Measurements from ENCODE around the gene BRSK2. TPM values are rescaled to one million over a fixed set of nuclear protein-coding genes. Genes with fewer than 3 reads are reported as not detected.

The BRSK2 gene
- total RNA-seq, 1 donor from 2014 or later = 0.52 TPM

DNA sequence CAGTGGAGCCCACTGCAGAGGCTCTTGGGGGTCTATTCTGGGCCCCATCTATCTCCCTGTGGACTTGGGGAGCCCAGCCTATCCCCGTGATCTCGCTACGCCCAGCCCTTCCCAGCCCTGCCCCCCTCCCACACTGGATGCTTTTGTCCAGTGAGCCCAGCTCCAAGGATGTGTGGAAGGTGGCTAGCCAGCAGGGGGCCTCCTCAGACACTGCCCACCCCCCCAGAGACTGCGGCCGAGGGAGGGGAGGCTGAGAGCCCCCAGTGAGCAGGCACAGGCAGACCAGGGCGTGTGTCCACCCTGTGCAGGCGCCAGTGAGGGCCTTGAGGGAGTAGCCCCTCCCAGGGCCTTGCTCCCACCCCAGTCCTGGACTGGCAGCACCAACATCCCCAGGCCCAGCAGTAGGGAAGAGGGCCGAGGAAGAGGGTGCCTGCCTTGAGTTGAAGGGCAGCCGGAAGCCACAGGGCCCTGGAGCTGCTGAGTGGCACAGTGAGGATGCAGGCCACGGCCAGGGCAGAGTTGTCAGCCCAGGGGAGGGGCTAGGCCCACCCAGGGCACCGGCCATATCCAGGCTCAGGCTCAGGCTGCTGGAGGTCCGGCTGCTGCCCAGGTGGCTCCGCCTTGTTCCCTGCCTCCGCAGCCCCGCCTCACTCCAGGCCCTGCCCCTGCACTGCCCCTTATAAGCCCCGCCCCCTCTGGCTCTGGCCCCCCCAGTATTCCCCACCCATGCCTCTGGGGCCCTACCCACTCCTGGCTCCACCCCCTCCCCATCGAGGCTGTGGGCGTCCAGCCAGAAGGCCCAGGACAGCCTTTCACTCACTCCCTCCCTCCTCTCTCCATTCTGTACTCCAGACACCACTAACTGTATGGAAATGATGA is 68.8 kb downstream of the BRSK2 start:
- Histone ChIP-seq H3K4me1 (peaks cover 19% of the 10 kb centered on the region), H3K9me3 (replicated peaks) (no peaks in the 10 kb centered on the region), H3K27ac (replicated peaks) (peak overlapping the region; percentile 12), H3K27me3 (ENCODE audit: low read depth) (no peaks in the 10 kb centered on the region), H3K4me3 (no peak overlapping the region), H3K36me3 (no peaks in the 10 kb centered on the region)
- TF ChIP-seq, protein P1, sequence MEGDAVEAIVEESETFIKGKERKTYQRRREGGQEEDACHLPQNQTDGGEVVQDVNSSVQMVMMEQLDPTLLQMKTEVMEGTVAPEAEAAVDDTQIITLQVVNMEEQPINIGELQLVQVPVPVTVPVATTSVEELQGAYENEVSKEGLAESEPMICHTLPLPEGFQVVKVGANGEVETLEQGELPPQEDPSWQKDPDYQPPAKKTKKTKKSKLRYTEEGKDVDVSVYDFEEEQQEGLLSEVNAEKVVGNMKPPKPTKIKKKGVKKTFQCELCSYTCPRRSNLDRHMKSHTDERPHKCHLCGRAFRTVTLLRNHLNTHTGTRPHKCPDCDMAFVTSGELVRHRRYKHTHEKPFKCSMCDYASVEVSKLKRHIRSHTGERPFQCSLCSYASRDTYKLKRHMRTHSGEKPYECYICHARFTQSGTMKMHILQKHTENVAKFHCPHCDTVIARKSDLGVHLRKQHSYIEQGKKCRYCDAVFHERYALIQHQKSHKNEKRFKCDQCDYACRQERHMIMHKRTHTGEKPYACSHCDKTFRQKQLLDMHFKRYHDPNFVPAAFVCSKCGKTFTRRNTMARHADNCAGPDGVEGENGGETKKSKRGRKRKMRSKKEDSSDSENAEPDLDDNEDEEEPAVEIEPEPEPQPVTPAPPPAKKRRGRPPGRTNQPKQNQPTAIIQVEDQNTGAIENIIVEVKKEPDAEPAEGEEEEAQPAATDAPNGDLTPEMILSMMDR (IDR thresholded peaks at IDR 0.05; ENCODE audit: borderline replicate concordance) = peak; percentile 46
- intact Hi-C loops (cut with micrococcal nuclease) = no loop called here
- DNase-seq = peak; percentile 54

DNA sequence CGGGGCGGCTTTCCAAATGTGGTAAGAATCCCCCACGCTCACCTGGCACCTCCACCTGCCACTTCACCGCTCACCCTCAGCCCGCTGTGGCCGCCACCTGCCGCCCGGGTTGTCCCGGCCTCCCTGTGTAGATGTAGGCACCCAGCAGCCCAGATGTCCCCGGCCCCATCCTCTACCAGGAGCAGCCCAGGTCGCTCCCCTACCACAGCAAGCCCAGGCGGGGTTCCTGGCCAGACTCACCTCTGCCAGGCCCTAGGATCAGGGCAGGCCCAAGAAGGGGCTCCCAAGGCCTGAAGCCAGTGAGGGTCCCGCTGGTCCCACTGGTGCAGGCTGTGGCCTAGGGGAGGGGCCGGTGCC is 69.5 kb downstream of the BRSK2 start:
- intact Hi-C loops (cut with micrococcal nuclease) = no loop called here
- H3K4me1 ChIP-seq = peaks cover 15% of the 10 kb centered on the region
- H3K27ac ChIP-seq (replicated peaks) = peak overlapping the region; percentile 42
- DNase-seq = no peak
- no peak overlapping the region for H3K4me3 ChIP-seq
- H3K27me3 ChIP-seq (ENCODE audit: low read depth) = no peaks in the 10 kb centered on the region
- H3K36me3 ChIP-seq = no peaks in the 10 kb centered on the region
- no peaks in the 10 kb centered on the region for H3K9me3 ChIP-seq (replicated peaks)
- TF ChIP-seq, protein P1 (IDR thresholded peaks at IDR 0.05; ENCODE audit: borderline replicate concordance) = no peak

DNA sequence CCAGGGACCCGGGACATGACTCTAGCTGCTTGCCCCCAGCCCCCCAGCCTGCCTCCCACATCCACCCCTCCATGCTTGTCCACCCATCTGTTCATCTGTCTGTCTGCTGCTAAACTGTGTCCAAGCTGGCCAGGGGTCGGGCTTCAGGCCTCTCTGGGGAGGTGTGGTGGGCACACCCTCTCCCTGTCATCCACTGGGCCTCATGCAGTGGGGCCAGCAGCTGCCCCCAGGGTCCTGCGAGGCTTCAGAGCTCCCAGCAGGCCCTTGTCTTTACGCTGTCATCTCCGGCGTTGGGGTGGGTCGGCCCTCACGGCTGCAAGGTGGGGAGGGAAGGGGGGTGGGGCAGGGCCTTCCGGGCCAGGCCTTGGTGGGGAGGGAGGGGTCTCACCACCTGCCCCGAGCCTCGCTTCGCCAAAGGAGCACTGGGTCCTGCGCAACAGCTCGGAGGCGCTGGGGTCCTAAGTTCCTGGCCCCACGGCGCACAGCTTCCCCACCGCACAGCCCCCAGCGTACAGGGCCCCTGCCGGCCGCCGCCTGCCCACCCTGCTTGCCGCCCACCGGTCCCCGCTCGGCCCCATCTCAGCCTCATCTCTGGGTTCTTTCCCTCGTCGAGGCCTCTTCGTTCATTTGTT is 70.1 kb downstream of the BRSK2 start:
- Histone ChIP-seq H3K4me3 (peak overlapping the region; percentile 14), H3K36me3 (no peaks in the 10 kb centered on the region), H3K9me3 (replicated peaks) (no peaks in the 10 kb centered on the region), H3K27me3 (ENCODE audit: low read depth) (no peaks in the 10 kb centered on the region), H3K4me1 (peaks cover 15% of the 10 kb centered on the region), H3K27ac (replicated peaks) (peak overlapping the region; percentile 42)
- TF ChIP-seq, protein P1 (IDR thresholded peaks at IDR 0.05; ENCODE audit: borderline replicate concordance) = no peak
- intact Hi-C loops (cut with micrococcal nuclease) = no loop called here
- no peak for DNase-seq

DNA sequence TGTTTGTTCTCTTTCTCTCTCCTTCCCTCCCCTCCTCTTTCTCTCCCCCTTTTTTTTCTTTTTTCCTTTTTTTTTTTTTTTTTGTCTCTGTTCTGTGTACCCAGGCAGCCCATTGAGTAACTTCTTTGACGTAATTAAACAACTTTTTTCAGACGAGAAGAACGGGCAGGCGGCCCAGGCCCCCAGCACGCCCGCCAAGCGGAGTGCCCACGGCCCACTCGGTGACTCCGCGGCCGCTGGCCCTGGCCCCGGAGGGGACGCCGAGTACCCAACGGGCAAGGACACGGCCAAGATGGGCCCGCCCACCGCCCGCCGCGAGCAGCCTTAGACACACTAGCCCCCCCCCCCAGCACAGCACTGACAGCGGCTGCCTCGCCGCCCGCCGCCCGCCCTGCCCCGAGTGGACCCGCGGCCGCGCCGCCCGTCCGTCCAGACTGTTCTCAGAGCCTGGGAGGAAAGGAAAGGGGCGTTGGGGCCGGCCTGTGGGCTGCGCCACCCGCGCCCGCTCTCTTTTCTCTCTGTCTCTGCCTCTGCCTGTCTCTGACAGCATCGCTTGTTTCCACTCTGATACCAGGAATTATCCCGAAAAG is 70.8 kb downstream of the BRSK2 start:
- no peaks in the 10 kb centered on the region for H3K27me3 ChIP-seq (ENCODE audit: low read depth)
- intact Hi-C loops (cut with micrococcal nuclease) = no loop called here
- H3K27ac ChIP-seq (replicated peaks) = peak overlapping the region; percentile 46
- TF ChIP-seq, protein P1 (IDR thresholded peaks at IDR 0.05; ENCODE audit: borderline replicate concordance) = no peak
- H3K4me3 ChIP-seq = no peak overlapping the region
- H3K36me3 ChIP-seq = no peaks in the 10 kb centered on the region
- DNase-seq = no peak
- H3K4me1 ChIP-seq = peaks cover 15% of the 10 kb centered on the region
- no peaks in the 10 kb centered on the region for H3K9me3 ChIP-seq (replicated peaks)

DNA sequence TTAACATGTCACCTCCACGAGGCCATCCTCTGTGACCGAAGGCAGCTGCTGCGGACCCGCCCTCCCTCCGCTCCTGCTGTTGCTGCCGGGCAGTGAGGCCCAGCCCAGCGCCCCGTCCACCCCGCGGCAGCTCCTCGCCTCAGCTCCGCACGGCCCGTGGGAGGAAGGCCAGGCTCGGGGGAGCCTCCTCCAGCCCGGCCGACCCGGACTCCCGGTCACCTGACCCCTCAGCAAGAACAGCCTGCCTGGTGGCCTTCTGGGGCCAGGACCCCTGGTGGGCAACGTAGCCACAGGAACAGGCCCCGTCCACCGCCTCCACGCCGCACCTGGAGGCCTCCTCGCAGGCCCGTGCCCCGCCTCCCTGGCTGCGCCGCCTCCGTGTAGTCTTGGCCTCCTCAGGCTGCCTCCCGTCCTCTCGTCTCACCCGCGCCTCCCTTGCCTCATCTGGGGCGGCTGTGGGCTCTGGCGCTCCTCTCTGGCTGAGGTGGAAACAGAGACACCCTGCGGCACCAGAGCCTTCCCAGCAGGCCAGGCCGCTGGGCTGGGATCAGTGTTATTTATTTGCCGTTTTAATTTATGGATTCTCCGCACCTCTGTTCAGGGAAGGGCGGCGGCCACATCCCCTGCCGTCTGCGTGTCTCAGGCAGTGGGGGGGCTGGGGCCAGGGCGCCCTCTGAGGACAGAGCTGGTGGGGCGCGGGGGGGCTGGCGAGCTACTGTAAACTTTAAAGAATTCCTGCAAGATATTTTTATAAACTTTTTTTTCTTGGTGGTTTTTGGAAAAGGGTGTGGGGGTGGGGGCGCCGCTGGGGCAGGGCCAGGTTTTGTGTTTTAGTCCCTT is 71.5 kb downstream of the BRSK2 start:
- Histone ChIP-seq H3K9me3 (replicated peaks) (no peaks in the 10 kb centered on the region), H3K36me3 (no peaks in the 10 kb centered on the region), H3K4me1 (peaks cover 15% of the 10 kb centered on the region), H3K4me3 (no peak overlapping the region), H3K27ac (replicated peaks) (peak overlapping the region; percentile 46), H3K27me3 (ENCODE audit: low read depth) (no peaks in the 10 kb centered on the region)
- intact Hi-C loops (cut with micrococcal nuclease) = no loop called here
- TF ChIP-seq, protein P1 (IDR thresholded peaks at IDR 0.05; ENCODE audit: borderline replicate concordance) = no peak
- no peak for DNase-seq
